HG03354 (cell line): Measurements from ENCODE around the gene RPL9.

Experiments
- ATAC-seq: cut with Tn5 transposase; IDR thresholded peaks from one replicate; pipeline ENCODE4 v1.9.1; 2021; ENCODE audit warnings: mild to moderate bottlenecking; ENCODE audit not compliant: unreplicated experiment, poor library complexity, severe bottlenecking

Gene RPL9

GRCh38 chr4:39469429-39470077 lies 10.8 kb upstream of the RPL9 start:
- ATAC-seq = peak; percentile 83

GRCh38 chr4:39467464-39467863 lies 8.7 kb upstream of the RPL9 start:
- no peak for ATAC-seq

GRCh38 chr4:39466747-39467146 lies 8.0 kb upstream of the RPL9 start:
- no peak for ATAC-seq

GRCh38 chr4:39464886-39465501 lies 6.3 kb upstream of the RPL9 start:
- no peak for ATAC-seq

- peak; percentile 2 for ATAC-seq
Measured at GRCh38 chr4:39458161-39458504, 589 bp downstream of the RPL9 start.

- no peak for ATAC-seq
Measured at GRCh38 chr4:39456946-39457763, 1.6 kb downstream of the RPL9 start.

- ATAC-seq = no peak
Measured at GRCh38 chr4:39455486-39455885, 3.2 kb downstream of the RPL9 start.

- ATAC-seq = no peak
Measured at GRCh38 chr4:39453738-39454137, 5.0 kb downstream of the RPL9 start.

- no peak for ATAC-seq
Measured at GRCh38 chr4:39452860-39453587, 5.7 kb downstream of the RPL9 start.

- no peak for ATAC-seq
Measured at GRCh38 chr4:39452153-39452859, 6.4 kb downstream of the RPL9 start.

GRCh38 chr4:39451423-39452023 lies 7.2 kb downstream of the RPL9 start:
- no peak for ATAC-seq

GRCh38 chr4:39450618-39451017 lies 8.1 kb downstream of the RPL9 start:
- no peak for ATAC-seq

- ATAC-seq = peak; percentile 91
Measured at GRCh38 chr4:39446842-39447573, 11.7 kb downstream of the RPL9 start.

GRCh38 chr4:39446483-39446841 lies 12.3 kb downstream of the RPL9 start:
- no peak for ATAC-seq

- no peak for ATAC-seq
Measured at GRCh38 chr4:39442998-39443397, 15.7 kb downstream of the RPL9 start.

- no peak for ATAC-seq
Measured at GRCh38 chr4:39441593-39441992, 17.1 kb downstream of the RPL9 start.

- ATAC-seq = no peak
Measured at GRCh38 chr4:39435659-39436563, 22.8 kb downstream of the RPL9 start.
